Measurements from ENCODE around the gene CELF4.

The CELF4 gene

GRCh38 chr18:37339701-37340215, 225.8 kb downstream of the CELF4 start:
- no peak for DNase-seq

DNA sequence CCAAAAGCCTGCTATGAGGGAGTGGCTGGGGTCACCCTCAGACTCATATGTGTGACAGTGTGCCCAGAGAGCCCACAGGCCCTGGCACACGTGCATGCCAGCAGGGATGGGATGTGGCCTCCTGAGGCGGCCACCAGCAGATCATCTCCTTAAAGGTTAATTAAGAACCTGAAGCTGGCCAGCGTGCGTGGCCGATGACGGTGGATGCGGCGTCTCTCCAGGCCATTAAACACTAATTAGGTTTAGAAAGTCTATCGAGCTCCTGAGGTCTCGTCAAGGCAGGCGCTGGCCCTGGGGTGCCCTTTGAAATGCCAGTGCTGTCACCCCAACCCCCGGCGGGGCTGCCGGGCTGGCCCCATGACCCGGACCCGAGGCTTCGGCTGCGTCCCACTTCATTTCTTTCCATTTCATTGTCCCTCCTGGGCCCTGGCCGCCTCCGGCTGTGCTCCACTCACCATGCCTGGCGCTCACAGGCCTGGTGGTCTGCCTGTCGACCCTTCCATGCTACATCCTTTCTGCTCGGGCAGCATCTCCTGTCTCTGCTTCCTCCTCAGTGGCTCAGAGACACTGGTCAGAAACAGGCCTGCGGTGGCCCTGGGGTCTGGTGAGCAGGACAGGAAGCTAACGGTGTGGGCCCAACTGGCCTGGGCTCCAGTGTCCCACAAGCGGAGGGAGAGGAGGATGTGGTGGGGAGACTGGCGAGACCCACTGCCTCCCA, 228.9 kb downstream of the CELF4 start:
- DNase-seq, result no peak

- no peak for DNase-seq
Observed at GRCh38 chr18:37335409-37335736, 230.2 kb downstream of the CELF4 start.

DNA sequence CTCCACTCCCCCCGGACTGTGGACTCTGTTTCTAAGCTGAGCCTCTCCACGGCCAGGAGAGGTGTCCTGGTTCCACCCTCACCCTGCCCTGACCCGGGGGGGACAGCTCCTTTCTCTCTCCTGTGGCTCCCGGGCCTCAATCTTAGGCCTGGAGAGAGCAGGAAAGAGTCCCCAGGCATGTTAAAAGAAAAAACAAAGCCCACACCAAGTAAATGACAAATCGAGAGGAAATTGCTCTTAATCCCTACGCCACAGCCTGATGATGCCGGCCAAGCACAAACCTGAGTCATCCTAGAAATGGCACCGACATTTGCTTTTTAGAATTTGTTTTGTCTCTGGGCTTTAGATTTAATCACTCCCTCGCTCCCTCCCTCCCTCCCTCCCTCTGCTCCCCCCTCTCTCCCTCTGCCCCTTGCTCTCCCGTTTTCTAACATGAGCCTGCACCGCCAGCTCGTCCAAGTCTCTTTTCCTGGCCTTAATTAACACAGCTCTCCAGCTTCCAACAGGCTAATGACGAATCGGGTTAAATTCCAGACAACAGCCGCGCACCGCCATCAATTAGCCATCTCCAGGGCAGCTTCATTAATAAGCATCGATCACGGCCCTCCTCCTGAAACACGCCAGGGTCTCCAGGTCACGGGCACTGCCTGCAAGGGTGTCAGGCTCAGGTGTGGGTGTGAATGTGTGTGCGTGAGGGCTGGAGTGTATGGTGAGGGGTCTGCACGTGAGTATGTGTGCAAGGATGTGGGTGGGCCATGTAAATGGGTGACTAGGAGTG, 230.8 kb downstream of the CELF4 start:
- no peak for DNase-seq

GRCh38 chr18:37332628-37333420, 232.8 kb downstream of the CELF4 start:
- no peak for DNase-seq

DNA sequence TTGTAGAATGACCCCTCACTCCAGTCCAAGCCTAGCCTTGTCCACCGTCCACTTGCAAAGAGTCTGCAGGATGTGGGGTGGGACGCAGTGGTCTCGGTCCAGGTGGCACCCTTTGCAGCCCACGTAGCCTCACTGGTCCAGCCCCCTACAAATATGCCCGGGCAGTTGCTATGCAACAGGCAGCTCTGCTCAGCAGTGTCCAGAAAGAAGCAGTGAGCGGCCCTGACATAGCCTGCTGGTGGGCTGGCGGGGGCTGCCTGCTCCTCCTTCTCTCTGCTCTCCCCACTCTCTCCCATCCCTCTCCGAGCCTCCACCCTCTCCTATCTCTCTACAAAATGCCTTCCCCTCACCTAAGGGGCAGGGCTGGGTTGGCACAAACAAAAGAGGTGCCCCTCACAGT, 233.4 kb downstream of the CELF4 start:
- no peak for DNase-seq

DNA sequence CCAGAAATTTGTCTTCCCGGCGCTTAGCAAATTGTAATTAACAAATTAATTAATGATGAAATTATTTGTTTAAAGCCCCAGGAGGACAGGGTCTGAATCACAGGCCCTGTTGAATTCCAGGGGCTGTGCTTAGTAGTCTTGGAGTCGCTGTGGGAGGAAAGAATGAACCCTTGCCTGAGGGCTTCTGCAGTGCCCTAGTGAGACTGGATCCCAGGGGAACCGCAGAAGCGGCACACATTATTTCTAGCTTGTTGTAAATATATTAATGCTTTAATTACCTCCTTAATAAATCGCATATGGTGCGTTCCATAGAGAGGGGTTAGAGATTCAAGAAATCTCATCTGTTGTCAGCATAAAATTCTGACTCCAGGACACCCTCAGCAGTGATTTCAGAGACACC, 235.4 kb downstream of the CELF4 start:
- DNase-seq, result no peak

GRCh38 chr18:37328946-37329719, 236.5 kb downstream of the CELF4 start:
- DNase-seq, result no peak

- DNase-seq, result no peak
Observed at GRCh38 chr18:37327063-37327577, 238.5 kb downstream of the CELF4 start.

- DNase-seq, result no peak
Observed at GRCh38 chr18:37322492-37323035, 243.0 kb downstream of the CELF4 start.

GRCh38 chr18:37321582-37322491, 243.8 kb downstream of the CELF4 start:
- no peak for DNase-seq

DNA sequence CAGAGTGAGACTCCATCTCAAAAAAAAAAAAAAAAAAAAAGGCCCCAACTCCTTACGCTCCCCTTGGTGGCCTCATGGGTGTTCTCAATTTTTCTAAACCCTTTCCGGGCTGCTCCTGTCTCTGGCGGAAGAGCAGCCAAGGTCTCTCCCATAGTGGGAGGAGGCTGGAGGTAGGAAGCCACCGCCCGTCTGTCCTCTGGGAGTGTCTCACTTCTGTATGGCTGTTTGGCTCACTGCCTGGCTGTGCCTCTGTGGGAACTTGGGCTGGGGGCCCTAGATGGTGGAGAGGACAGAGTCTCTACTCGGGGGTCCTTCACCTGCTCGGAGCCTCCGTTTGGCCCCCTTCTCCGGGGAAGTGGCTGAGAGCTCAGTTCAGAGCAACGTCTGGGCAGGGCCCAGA, 245.3 kb downstream of the CELF4 start:
- no peak for DNase-seq

DNA sequence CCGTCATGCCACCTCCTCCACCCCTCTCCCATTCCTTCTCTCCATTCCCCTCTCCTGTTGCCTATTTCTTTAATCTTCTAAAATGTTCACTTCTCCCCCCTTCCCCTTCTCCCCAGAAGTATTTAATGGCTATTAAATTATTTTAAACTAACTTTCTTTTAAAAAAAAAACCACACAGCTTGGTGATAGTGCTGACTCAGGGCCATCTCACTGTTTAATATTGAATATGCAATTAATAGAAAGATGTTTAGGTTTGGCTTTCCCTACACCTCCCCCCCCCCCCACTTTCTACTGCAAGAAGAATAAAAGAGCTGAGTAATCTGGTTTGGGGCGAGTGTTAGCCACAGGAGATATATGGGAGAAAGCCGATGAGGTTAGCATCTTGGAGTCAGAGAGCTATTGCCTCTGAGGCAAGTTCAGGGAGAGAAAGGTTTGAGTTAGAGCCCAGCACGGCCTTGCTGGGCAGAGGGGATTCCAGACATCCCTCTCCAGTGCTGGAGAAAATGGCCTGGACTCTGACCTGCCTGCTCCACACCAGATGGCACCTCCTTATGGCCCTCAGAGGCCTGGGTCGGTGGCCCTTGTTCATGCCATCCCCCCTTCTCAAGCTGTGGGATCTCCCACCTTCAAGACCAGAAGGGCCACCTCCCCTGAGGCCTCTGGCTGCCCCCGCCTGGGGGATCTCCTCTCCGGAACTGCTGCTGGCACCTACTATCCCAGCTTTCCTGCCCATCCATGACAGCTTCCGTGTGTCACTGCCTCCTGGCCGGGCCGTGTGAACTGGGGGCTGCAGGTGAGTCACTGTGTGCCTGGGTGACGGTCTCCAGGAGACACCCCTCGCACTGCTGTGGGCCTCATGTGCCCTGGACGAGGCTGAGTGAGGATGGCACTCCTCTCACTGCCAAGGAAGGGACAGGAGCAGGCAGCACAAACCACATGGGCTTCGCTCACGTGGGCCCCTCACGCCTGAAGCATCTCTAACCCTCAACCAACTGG, 246.9 kb downstream of the CELF4 start:
- no peak for DNase-seq

GRCh38 chr18:37317486-37317885, 248.1 kb downstream of the CELF4 start:
- no peak for DNase-seq

DNA sequence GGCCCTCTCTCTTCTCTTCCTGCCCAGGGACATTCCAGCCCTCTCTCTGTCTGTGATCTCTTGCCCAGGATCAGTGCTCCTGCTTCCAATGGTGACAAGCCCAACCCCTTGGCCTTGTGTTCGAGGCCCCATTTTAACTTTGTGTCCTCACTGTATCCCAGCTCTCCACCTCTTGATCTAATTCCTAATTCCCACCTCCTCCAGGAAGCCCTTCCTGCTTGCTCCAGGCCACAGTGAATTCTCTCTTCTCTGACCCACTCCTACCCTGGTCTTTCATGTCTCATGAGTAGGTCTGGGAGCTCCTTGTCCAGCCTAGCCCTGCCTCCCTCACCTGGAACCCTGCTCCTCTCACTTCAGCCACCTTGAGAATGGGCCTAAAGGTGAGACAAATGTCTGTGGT, 249.1 kb downstream of the CELF4 start:
- no peak for DNase-seq

GRCh38 chr18:37315935-37316334, 249.7 kb downstream of the CELF4 start:
- DNase-seq, result no peak

DNA sequence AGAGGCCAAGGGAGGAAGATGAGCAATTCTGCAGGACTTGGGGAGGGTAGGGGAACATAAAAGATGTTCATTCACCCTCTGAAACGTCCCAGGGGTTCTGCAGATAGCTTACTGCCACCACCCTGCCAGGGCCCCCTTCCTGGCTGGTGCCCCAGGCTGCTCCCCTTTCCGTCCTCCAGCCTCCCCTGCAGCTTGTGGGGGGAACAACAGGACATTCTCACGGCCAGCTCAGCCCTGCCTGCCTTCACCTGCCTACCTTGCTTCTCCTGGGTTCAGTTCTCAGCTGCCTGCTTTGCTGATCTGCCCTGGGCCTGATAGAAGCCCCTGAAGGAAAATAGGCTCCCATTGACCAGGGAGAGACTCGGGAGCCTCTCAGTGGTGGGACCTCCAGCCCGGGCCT, 251.1 kb downstream of the CELF4 start:
- no peak for DNase-seq

GRCh38 chr18:37313624-37314023, 252.0 kb downstream of the CELF4 start:
- no peak for DNase-seq

DNA sequence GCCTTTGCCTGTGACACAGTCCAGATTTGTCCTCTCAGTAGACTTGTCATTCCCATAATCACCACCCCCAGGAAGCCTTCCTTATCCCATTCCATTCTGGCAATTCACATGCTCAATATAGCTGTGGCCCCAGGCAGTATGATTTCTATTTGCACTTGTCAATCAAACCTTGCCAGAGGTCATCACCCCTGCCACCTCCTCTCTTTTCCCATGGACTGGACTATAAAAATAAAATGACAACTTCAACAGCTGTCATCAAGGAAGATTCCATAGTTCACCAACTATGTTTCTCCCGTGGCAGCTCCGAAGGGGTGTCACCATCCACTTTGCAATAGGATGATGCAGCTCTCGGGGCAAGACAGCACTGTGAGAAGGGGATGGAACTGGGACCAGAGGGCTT, 255.7 kb downstream of the CELF4 start:
- no peak for DNase-seq

DNA sequence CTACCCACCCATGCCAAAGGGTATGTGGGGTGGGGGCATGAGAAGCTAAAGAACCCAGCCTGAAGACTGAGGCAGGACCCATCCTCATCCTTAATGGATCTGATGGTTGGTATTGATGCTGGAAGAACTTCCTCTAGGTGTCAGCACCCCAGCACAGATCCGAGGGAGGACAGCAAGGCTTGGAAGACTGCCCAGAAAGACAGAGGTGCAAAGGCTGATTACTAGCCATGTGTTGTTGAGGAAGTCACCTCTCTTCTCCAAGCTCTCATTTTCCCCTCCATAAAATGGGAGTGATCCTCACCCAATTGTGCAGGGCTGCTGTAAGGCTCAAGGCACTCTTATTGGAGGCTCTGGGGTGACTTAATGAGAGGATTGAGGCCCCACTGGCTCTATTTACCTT, 256.5 kb downstream of the CELF4 start:
- no peak for DNase-seq
